Astrocyte (in vitro differentiated cells and primary cell): Measurements from ENCODE around the gene ARL4A. TPM values are rescaled to one million over a fixed set of nuclear protein-coding genes. Genes with fewer than 3 reads are reported as not detected.

Source experiments
- DNase-seq: peaks from one replicate; pipeline ENCODE4 v3.0.0-alpha.2; 2010; ENCODE audit warnings: low read depth
- FAIRE-seq: peaks from 2 replicates; lab custom pipeline; 2011; peaks lifted over from hg19 to GRCh38; lab: Jason Lieb, UNC
- H2AFZ ChIP-seq: 2 replicates; pipeline ENCODE4 v1.6.0; 2012; ENCODE audit warnings: low read depth, low read length, inconsistent platforms
- H3K27ac ChIP-seq: 2 replicates; pipeline ENCODE4 v1.5.1; 2011; ENCODE audit warnings: low read depth, low read length, inconsistent platforms
- H3K27me3 ChIP-seq: 2 replicates; pipeline ENCODE4 v1.6.0; 2011; ENCODE audit warnings: low read length, inconsistent platforms; ENCODE audit not compliant: insufficient read depth
- H3K36me3 ChIP-seq: 2 replicates; pipeline ENCODE4 v1.5.1; 2011; ENCODE audit warnings: low read length, inconsistent platforms; ENCODE audit not compliant: insufficient read depth
- H3K4me1 ChIP-seq: 2 replicates; pipeline ENCODE4 v1.5.1; 2011; ENCODE audit warnings: low read length, inconsistent platforms; ENCODE audit not compliant: insufficient read depth
- H3K4me2 ChIP-seq: 2 replicates; pipeline ENCODE4 v1.6.0; 2012; ENCODE audit warnings: low read length, inconsistent platforms
- H3K4me3 ChIP-seq: 2 replicates; pipeline ENCODE4 v1.5.1; 2011; ENCODE audit warnings: low read depth, mild to moderate bottlenecking, low read length, inconsistent platforms; ENCODE audit not compliant: insufficient read depth
- H3K79me2 ChIP-seq: 2 replicates; pipeline ENCODE4 v1.6.0; 2012; ENCODE audit warnings: mild to moderate bottlenecking, low read length, inconsistent platforms; ENCODE audit not compliant: insufficient read depth
- H3K9ac ChIP-seq: 2 replicates; pipeline ENCODE4 v1.6.0; 2012; ENCODE audit warnings: mild to moderate bottlenecking, low read length, inconsistent platforms
- H3K9me3 ChIP-seq: 2 replicates; pipeline ENCODE4 v1.5.1; 2012; ENCODE audit warnings: low read depth, mild to moderate bottlenecking, low read length, inconsistent platforms; ENCODE audit not compliant: insufficient read depth
- H4K20me1 ChIP-seq: 2 replicates; pipeline ENCODE4 v1.6.0; 2012; ENCODE audit warnings: low read length, inconsistent platforms; ENCODE audit not compliant: insufficient read depth
- H3K27ac Mint-ChIP-seq: one replicate; pipeline ENCODE4 v1.8.0; 2021; ENCODE audit warnings: mild to moderate bottlenecking, mixed read lengths; ENCODE audit not compliant: unreplicated experiment
- H3K27me3 Mint-ChIP-seq: one replicate; pipeline ENCODE4 v1.8.0; 2021; ENCODE audit warnings: low read depth, mixed read lengths; ENCODE audit not compliant: unreplicated experiment
- H3K36me3 Mint-ChIP-seq: one replicate; pipeline ENCODE4 v1.8.0; 2021; ENCODE audit warnings: low read depth, mixed read lengths; ENCODE audit not compliant: unreplicated experiment
- H3K4me1 Mint-ChIP-seq: one replicate; pipeline ENCODE4 v1.8.0; 2021; ENCODE audit warnings: low read depth, mixed read lengths; ENCODE audit not compliant: unreplicated experiment
- H3K4me3 Mint-ChIP-seq: one replicate; pipeline ENCODE4 v1.8.0; 2021; ENCODE audit warnings: mild to moderate bottlenecking, moderate library complexity, mixed read lengths; ENCODE audit not compliant: unreplicated experiment
- H3K9me3 Mint-ChIP-seq: one replicate; pipeline ENCODE4 v1.8.0; 2021; ENCODE audit warnings: mild to moderate bottlenecking, mixed read lengths; ENCODE audit not compliant: unreplicated experiment
- CTCF ChIP-seq: IDR thresholded peaks from 2 replicates; pipeline ENCODE4 v1.5.1; 2011; ENCODE audit warnings: low read depth, mild to moderate bottlenecking, inconsistent platforms, low read length, moderate library complexity; ENCODE audit not compliant: insufficient read depth
- EZH2 ChIP-seq: IDR thresholded peaks from 2 replicates; pipeline ENCODE4 v1.6.1; 2012; ENCODE audit warnings: mild to moderate bottlenecking, low read length, inconsistent platforms; ENCODE audit not compliant: insufficient read depth
- total RNA-seq: library from RNA; stranded (reverse); gene quantifications from 2 replicates; pipeline ENCODE4 v1.2.1, GENCODE V29; 2021

Gene ARL4A
- total RNA-seq, 1 donor from 2014 or later: 34.6 TPM

DNA sequence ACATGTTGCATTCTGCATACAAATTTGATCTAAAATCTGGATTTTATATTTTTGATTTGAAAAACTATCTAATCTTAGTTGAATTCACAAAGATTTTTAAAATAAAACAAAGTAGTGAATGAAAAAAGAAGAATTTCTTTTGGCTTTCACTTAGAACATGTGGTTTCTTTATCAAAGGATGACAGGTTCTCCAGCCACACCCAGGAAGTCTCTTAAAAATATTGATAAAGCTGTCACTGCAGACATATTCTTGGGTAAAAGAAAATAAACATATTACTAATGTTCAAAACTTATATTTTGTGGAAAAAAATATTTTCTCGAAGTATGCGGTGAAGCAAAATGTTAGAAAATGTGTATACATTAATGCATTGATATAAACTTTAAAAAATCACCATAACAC, 44.3 kb downstream of the ARL4A start:
- H3K36me3 Mint-ChIP-seq: no peaks in the 10 kb centered on the region
- no peaks in the 10 kb centered on the region for H3K9me3 Mint-ChIP-seq
- no peak overlapping the region for H2AFZ ChIP-seq
- H3K4me2 ChIP-seq: no peak overlapping the region
- no peak overlapping the region for H3K4me3 Mint-ChIP-seq
- H3K4me1 Mint-ChIP-seq: peaks cover 25% of the 10 kb centered on the region
- FAIRE-seq: no peak
- no peaks in the 10 kb centered on the region for H3K27me3 ChIP-seq
- H3K79me2 ChIP-seq: no peaks in the 10 kb centered on the region
- no peak for TF ChIP-seq EZH2
- no peak for TF ChIP-seq CTCF
- peaks cover 3% of the 10 kb centered on the region for H3K4me1 ChIP-seq
- no peak overlapping the region for H3K4me3 ChIP-seq
- H3K27me3 Mint-ChIP-seq: no peaks in the 10 kb centered on the region
- no peaks in the 10 kb centered on the region for H4K20me1 ChIP-seq
- H3K9me3 ChIP-seq: no peaks in the 10 kb centered on the region
- DNase-seq: no peak
- no peak overlapping the region for H3K27ac Mint-ChIP-seq
- no peak overlapping the region for H3K27ac ChIP-seq
- no peaks in the 10 kb centered on the region for H3K36me3 ChIP-seq
- H3K9ac ChIP-seq: no peak overlapping the region

DNA sequence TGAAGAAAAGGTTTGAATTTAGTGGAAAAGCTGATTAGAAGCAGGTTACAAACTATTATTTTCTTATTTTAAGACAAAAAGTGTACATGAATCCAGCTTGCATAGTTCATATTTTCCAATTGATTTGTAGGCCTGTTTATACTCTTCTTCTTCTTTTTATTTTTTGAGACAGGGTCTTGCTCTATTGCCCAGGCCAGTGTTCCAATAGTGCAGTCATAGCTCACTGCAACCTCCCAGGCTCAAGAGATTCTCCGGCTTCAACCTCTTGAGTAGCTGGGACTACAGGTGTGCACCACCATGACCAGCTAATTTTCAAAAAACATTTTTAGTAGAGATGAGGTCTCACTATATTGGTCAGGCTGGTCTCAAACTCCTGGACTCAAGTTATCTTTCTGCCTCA, 45.0 kb downstream of the ARL4A start:
- Histone ChIP-seq H3K4me3 (no peak overlapping the region), H3K27me3 (no peaks in the 10 kb centered on the region), H3K36me3 (no peaks in the 10 kb centered on the region), H4K20me1 (no peaks in the 10 kb centered on the region), H3K9ac (no peak overlapping the region), H3K4me1 (peaks cover 3% of the 10 kb centered on the region), H3K9me3 (no peaks in the 10 kb centered on the region), H3K4me2 (no peak overlapping the region), H3K27ac (no peak overlapping the region), H2AFZ (no peak overlapping the region), H3K79me2 (no peaks in the 10 kb centered on the region)
- Mint-ChIP-seq H3K27me3 (no peaks in the 10 kb centered on the region), H3K36me3 (no peaks in the 10 kb centered on the region), H3K4me1 (peaks cover 23% of the 10 kb centered on the region), H3K27ac (peak overlapping the region; percentile 58), H3K4me3 (no peak overlapping the region), H3K9me3 (no peaks in the 10 kb centered on the region)
- DNase-seq (no peak), FAIRE-seq (no peak)
- TF ChIP-seq CTCF: no peak
- TF ChIP-seq EZH2: no peak

DNA sequence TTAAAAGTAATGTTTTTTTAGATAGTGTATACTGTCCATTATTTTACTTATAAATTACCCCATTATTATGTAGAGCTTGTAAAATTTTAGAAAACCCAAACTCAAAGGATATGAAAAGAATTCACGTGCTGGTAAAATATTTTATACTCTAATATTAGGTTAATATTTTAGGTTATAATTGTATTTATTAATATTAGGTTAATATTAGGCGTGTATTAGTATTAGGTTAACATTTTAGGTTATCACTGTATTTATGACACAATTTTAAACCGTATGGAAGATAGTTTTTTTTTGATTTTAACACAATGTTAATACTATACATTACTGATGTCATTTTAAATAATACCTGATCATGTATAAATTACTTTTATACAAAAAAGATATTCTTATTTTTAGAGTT, 48.5 kb downstream of the ARL4A start:
- TF ChIP-seq EZH2 (no peak), CTCF (no peak)
- Histone ChIP-seq H3K36me3 (no peaks in the 10 kb centered on the region), H3K9ac (no peak overlapping the region), H3K4me2 (no peak overlapping the region), H3K9me3 (no peaks in the 10 kb centered on the region), H3K4me1 (no peaks in the 10 kb centered on the region), H3K27me3 (no peaks in the 10 kb centered on the region), H2AFZ (no peak overlapping the region), H3K79me2 (no peaks in the 10 kb centered on the region), H3K4me3 (no peak overlapping the region), H4K20me1 (no peaks in the 10 kb centered on the region), H3K27ac (no peak overlapping the region)
- Mint-ChIP-seq H3K4me3 (no peak overlapping the region), H3K9me3 (no peaks in the 10 kb centered on the region), H3K4me1 (peaks cover 2% of the 10 kb centered on the region), H3K36me3 (no peaks in the 10 kb centered on the region), H3K27me3 (no peaks in the 10 kb centered on the region), H3K27ac (no peak overlapping the region)
- FAIRE-seq: no peak
- no peak for DNase-seq
